GM21619 (cell line): ENCODE measurements around the gene LAMC1.
"Not testable (repeated sequence)": the region's sequence is repeated elsewhere in the genome, so short reads cannot be mapped to it uniquely, and the experiment has no call there.

Experiments used
- ATAC-seq: cut with Tn5 transposase; IDR thresholded peaks from one replicate; pipeline ENCODE4 v1.9.1; 2021; ENCODE audit not compliant: unreplicated experiment

LAMC1 gene

DNA sequence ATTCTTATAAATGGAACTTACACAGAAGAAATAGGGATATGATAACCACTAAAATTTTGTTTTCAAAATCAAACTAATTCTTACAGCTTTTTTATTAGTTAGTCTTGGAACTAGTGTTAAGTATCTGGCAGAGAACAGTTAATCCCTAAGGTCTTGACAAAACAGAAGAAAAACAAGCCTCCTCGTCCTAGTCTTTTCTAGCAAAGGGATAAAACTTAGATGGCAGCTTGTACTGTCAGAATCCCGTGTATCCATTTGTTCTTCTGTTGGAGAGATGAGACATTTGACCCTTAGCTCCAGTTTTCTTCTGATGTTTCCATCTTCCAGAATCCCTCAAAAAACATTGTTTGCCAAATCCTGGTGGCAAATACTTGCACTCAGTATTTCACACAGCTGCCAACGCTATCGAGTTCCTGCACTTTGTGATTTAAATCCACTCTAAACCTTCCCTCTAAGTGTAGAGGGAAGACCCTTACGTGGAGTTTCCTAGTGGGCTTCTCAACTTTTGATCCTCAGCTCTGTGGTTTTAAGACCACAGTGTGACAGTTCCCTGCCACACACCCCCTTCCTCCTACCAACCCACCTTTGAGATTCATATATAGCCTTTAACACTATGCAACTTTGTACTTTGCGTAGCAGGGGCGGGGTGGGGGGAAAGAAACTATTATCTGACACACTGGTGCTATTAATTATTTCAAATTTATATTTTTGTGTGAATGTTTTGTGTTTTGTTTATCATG is 120.5 kb downstream of the LAMC1 start:
- no peak for ATAC-seq

DNA sequence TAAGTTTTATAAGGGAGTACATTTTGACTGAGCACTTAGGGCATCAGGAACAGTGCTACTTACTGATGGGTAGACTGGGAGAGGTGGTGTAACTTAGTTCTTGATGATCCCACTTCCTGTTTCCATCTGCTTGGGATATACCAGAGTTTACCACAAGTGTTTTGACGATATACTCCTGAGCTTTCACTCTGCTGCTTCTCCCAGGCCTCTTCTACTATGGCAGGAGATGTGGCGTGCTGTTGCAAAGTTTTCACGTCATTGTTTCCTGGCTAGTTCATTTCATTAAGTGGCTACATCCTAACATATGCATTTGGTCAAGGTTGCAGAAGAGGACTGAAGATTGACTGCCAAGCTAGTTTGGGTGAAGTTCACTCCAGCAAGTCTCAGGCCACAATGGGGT is 121.5 kb downstream of the LAMC1 start:
- no peak for ATAC-seq

DNA sequence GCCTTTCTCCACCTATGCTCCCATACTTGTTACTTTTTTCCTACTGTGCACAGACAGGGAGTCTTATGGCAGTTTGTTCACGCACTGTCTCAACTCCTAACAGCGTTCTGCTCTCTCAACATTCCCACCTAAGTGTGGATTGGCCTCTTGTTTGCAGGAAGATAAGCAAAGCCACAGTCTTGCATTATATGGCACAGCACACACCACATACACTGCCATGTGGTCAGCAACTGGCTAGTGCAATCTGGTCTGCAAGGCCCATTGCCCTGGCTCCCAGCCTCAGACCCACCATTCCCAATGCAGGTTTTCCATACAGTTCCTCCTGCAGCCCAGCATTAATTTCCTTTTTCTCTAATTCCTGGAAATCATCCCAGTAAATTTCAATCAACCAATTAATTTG is 124.5 kb downstream of the LAMC1 start:
- ATAC-seq, result no peak

DNA sequence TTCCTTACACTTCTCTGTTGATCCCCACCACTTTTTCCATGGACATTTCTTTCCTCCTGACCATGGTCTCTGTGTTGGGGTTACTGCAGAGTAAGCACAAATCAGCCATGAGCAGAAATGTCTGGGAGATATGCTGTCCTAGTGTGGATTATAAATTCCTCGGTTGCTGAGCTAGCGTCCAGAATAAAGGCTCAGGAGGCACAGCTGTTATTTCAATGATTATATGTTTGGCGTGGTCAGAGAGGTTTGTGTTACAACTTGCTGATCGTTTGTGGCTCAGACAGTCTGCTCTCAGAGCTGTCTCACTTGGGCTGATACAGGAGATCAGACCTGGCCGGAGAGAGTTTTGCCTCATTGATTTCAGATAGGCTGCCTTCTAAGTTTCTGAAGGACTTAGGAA is 125.4 kb downstream of the LAMC1 start:
- ATAC-seq, result no peak

GRCh38 chr1:183149273-183149672 is 126.1 kb downstream of the LAMC1 start:
- ATAC-seq, result no peak

DNA sequence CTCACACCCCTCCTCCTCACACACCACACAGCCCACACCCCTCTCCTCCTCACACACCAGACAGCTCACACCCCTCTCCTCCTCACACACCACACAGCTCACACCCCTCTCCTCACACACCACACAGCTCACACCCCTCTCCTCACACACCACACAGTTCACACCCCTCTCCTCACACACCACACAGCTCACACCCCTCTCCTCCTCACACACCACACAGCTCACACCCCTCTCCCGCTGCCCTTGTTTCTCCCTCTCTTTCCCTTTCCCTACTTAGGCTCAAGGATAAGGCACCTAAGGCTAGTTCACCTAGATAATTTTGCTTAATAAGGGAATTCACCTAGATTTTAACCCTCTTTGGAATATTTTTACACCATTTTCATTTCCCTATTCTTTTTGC is 126.8 kb downstream of the LAMC1 start:
- not testable (repeated sequence) for ATAC-seq

DNA sequence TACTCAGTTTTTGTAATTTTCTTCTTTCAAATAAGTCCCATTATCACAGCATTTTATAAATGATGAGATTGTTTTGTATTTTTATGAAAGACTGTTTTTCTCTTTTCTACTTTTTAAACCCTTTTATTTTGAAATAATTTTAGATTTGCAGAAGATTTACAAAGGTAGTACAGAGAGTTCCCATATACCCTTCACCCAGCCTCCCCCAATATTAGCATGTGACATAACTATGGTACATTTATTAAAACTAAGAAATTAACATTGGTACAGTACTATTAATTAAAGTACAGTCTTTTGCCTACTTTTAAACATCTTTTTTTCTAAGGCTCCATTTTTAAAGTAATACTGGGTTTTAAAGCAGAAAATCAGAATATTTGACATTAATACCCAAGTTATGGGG is 127.2 kb downstream of the LAMC1 start:
- no peak for ATAC-seq

GRCh38 chr1:183152180-183152579 is 129.0 kb downstream of the LAMC1 start:
- no peak for ATAC-seq

- no peak for ATAC-seq
Observed at GRCh38 chr1:183155939-183156338, 132.7 kb downstream of the LAMC1 start.

- ATAC-seq, result no peak
Observed at GRCh38 chr1:183159960-183160359, 136.7 kb downstream of the LAMC1 start.

- ATAC-seq, result no peak
Observed at GRCh38 chr1:183161391-183161790, 138.2 kb downstream of the LAMC1 start.

GRCh38 chr1:183163316-183163715 is 140.1 kb downstream of the LAMC1 start:
- no peak for ATAC-seq

- no peak for ATAC-seq
Observed at GRCh38 chr1:183164340-183164739, 141.1 kb downstream of the LAMC1 start.

DNA sequence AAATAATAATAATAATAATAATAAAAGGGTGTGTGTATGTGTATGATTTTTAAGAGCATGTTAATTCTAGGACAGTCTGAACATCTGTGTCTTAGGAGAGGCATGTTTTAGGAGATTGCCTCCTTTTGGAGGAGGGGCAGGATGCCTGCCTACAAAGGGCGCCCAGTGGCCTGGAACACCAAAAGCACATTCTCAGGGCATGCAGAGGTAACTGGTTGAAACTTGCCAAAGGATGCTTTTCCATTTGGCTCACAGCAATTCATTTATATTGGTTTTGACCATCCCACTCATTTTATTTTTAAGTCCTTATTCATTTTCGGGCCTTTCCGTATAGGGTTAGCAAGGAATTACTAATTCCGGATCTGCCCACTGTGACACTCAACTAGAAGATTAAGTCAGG is 141.7 kb downstream of the LAMC1 start:
- no peak for ATAC-seq

- no peak for ATAC-seq
Observed at GRCh38 chr1:183165456-183165855, 142.2 kb downstream of the LAMC1 start.

DNA sequence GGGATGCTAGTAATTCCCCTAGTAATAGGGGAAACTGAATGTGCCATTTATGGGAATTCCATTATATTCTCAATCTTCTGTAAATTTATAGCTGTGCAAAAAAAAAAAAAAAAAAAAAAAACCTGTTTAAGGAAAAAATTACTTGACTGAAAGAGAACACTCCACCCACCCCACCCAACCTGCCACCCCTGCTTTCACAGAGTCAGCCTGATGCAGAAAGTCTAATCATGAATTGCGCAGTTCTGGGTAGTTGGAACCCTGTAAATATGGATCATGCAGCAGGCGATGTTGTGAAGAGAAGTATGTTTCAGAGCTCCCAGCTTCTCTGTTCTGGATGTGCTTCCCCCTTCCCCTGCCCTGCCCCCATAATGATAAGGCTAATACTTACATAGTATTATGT is 143.2 kb downstream of the LAMC1 start:
- no peak for ATAC-seq

DNA sequence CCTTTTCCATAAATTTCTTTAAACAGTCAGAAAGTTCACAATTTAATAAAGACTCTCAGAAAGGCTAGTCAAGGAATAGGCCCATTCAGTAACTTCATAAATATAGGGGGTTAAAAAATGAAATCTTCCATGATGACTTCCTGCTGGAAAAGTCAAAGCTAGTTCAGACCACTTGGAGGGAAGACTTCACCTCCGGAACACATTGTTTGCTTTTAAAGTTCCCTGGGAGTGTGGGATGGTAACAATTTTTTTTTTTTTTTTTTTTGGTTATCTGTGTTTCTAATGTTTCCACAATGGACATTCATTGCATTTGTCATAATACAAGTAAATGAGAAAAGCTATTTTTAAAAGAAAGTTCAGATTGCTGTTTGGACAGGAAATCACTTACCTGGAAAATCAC is 144.5 kb downstream of the LAMC1 start:
- ATAC-seq, result no peak

DNA sequence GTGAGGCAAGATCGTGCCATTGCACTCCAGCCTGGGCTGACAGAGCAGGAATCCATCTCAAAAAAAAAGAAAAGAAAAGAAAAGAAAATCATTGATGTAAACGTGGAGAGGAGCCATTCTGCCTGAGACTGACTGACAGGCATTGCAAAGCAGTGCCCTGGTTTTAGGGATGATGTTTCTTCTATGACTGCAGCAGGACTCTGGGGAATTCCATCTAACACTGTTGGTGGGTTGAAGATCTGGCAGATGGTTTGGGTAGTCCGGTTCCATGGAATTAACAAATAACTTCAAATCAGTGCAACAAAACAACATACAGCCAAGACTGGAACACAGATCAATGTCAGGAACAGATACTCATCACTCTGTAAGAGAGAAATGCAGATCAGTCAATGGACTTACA is 145.1 kb downstream of the LAMC1 start:
- ATAC-seq, result no peak

- ATAC-seq, result no peak
Observed at GRCh38 chr1:183173828-183174227, 150.6 kb downstream of the LAMC1 start.

- ATAC-seq, result no peak
Observed at GRCh38 chr1:183175631-183176030, 152.4 kb downstream of the LAMC1 start.

GRCh38 chr1:183178545-183178944 is 155.3 kb downstream of the LAMC1 start:
- no peak for ATAC-seq

DNA sequence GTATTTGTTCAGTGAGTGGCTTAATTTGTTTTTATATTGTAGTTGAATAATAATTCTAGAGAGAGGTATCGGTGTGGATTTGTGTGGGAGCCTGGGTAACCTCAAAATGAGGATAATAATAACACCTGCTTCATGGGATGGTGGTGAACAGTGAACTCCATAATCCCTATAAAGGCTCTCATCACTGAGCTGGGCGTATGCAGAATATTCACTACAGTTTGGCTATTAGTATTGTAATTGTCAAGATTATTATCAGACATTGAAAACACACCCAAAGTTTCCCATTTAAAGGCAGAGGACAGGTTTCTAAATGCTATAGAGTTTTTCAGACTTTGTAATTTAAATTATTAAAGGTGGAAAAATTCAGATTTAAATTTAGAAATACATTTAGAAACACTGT is 155.8 kb downstream of the LAMC1 start:
- ATAC-seq, result no peak

- peak; percentile 31 for ATAC-seq
Observed at GRCh38 chr1:183180218-183180617, 157.0 kb downstream of the LAMC1 start.
